ENCODE results near the gene RCAN2.

- TF ChIP-seq POLR2AphosphoS5 (IDR thresholded peaks at IDR 0.05; ENCODE audit: low read depth, low read length) = no peak
- no peak for TF ChIP-seq POLR2A (IDR thresholded peaks at IDR 0.05; ENCODE audit: low read depth, low read length)
These were observed 284.1 kb downstream of the RCAN2 start for GRCh38 chr6:46207174-46207573.

Data from GM12891 (cell line).